ENCODE results near the gene IGSF21. TPM values are rescaled to one million over a fixed set of nuclear protein-coding genes. Genes with fewer than 3 reads are reported as not detected.

IGSF21 gene
- total and polyA plus RNA-seq, 4 donors = 0.31 to 1.5 (median 0.88) TPM

DNA sequence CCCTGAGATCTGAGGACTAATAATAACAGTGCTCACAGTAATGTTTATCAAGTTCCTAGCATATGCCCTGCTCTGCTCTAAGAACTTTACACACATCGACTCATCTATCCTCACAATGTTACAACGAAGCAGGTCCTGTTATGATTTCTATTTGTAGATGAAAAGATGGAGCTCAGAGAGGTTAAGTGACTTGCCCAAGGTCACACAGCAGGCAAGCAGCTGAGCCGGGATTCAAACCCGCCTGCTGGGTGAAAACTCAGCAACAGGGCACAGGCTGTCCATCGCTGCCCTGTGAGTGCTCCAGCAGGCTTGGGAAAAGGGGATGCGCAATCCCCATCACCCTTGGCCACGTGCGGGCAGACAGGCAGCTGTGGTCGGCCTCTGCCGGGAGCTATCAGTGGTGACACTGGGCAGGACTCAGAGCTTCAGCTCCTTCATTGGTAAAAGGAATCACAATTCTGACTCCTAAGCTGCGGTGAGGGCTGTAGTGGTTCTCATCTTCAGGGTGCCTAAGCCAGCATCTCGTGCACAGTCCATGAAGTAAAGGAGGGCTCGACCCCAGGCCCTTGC lies 199.8 kb downstream of the IGSF21 start:
- DNase-seq (ENCODE audit: low spot score) = no peak
- H3K27me3 ChIP-seq (ENCODE audit: control insufficient read depth in 4 of 4, insufficient read depth in 4 of 4, low read length in 3 of 4) = peaks cover 0 to under 1% (median 0%) of the 10 kb centered on the region in 4 donors
- no peak overlapping the region for H3K9ac ChIP-seq (ENCODE audit: low read depth in 1 of 2, low read length in 2 of 2)
- no peak for TF ChIP-seq FOXA2 (IDR thresholded peaks at IDR 0.05)
- no peak for TF ChIP-seq JUND (IDR thresholded peaks at IDR 0.05)
- no peak for TF ChIP-seq FOXA1 (IDR thresholded peaks at IDR 0.05)
- no peak for TF ChIP-seq YY1 (IDR thresholded peaks at IDR 0.05)
- TF ChIP-seq SP1 (IDR thresholded peaks at IDR 0.05) = no peak
- TF ChIP-seq, protein P1, sequence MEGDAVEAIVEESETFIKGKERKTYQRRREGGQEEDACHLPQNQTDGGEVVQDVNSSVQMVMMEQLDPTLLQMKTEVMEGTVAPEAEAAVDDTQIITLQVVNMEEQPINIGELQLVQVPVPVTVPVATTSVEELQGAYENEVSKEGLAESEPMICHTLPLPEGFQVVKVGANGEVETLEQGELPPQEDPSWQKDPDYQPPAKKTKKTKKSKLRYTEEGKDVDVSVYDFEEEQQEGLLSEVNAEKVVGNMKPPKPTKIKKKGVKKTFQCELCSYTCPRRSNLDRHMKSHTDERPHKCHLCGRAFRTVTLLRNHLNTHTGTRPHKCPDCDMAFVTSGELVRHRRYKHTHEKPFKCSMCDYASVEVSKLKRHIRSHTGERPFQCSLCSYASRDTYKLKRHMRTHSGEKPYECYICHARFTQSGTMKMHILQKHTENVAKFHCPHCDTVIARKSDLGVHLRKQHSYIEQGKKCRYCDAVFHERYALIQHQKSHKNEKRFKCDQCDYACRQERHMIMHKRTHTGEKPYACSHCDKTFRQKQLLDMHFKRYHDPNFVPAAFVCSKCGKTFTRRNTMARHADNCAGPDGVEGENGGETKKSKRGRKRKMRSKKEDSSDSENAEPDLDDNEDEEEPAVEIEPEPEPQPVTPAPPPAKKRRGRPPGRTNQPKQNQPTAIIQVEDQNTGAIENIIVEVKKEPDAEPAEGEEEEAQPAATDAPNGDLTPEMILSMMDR (IDR thresholded peaks at IDR 0.05; ENCODE audit: low read depth, low read length, missing input control) = no peak
- TF ChIP-seq NR2F2 (IDR thresholded peaks at IDR 0.05) = no peak
- TF ChIP-seq, protein P2, sequence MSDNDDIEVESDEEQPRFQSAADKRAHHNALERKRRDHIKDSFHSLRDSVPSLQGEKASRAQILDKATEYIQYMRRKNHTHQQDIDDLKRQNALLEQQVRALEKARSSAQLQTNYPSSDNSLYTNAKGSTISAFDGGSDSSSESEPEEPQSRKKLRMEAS (IDR thresholded peaks at IDR 0.05) = no peak
- no peak for TF ChIP-seq TAF1 (conservative IDR thresholded peaks at IDR 0.05)
- no peak for TF ChIP-seq RAD21 (IDR thresholded peaks at IDR 0.05)
- TF ChIP-seq HNF4G (IDR thresholded peaks at IDR 0.05) = no peak
- TF ChIP-seq, protein P3, sequence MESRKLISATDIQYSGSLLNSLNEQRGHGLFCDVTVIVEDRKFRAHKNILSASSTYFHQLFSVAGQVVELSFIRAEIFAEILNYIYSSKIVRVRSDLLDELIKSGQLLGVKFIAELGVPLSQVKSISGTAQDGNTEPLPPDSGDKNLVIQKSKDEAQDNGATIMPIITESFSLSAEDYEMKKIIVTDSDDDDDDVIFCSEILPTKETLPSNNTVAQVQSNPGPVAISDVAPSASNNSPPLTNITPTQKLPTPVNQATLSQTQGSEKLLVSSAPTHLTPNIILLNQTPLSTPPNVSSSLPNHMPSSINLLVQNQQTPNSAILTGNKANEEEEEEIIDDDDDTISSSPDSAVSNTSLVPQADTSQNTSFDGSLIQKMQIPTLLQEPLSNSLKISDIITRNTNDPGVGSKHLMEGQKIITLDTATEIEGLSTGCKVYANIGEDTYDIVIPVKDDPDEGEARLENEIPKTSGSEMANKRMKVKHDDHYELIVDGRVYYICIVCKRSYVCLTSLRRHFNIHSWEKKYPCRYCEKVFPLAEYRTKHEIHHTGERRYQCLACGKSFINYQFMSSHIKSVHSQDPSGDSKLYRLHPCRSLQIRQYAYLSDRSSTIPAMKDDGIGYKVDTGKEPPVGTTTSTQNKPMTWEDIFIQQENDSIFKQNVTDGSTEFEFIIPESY (IDR thresholded peaks at IDR 0.05) = no peak
- TF ChIP-seq RXRA (IDR thresholded peaks at IDR 0.05) = no peak
- no peak for TF ChIP-seq GABPA (IDR thresholded peaks at IDR 0.05 in 1 of 2, conservative IDR thresholded peaks at IDR 0.05 in 1 of 2)
- TF ChIP-seq, protein P4, sequence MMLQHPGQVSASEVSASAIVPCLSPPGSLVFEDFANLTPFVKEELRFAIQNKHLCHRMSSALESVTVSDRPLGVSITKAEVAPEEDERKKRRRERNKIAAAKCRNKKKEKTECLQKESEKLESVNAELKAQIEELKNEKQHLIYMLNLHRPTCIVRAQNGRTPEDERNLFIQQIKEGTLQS (IDR thresholded peaks at IDR 0.05) = no peak
- TF ChIP-seq, protein P5, sequence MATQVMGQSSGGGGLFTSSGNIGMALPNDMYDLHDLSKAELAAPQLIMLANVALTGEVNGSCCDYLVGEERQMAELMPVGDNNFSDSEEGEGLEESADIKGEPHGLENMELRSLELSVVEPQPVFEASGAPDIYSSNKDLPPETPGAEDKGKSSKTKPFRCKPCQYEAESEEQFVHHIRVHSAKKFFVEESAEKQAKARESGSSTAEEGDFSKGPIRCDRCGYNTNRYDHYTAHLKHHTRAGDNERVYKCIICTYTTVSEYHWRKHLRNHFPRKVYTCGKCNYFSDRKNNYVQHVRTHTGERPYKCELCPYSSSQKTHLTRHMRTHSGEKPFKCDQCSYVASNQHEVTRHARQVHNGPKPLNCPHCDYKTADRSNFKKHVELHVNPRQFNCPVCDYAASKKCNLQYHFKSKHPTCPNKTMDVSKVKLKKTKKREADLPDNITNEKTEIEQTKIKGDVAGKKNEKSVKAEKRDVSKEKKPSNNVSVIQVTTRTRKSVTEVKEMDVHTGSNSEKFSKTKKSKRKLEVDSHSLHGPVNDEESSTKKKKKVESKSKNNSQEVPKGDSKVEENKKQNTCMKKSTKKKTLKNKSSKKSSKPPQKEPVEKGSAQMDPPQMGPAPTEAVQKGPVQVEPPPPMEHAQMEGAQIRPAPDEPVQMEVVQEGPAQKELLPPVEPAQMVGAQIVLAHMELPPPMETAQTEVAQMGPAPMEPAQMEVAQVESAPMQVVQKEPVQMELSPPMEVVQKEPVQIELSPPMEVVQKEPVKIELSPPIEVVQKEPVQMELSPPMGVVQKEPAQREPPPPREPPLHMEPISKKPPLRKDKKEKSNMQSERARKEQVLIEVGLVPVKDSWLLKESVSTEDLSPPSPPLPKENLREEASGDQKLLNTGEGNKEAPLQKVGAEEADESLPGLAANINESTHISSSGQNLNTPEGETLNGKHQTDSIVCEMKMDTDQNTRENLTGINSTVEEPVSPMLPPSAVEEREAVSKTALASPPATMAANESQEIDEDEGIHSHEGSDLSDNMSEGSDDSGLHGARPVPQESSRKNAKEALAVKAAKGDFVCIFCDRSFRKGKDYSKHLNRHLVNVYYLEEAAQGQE (IDR thresholded peaks at IDR 0.05) = no peak
- TF ChIP-seq HNF4A (conservative IDR thresholded peaks at IDR 0.05) = no peak
- H3K4me3 ChIP-seq (ENCODE audit: low read depth in 1 of 3, low read length in 3 of 3) = no peak overlapping the region
- no peak overlapping the region for H3K27ac ChIP-seq (ENCODE audit: low read depth in 1 of 2, low read length in 2 of 2)
- WGBS = 80% methylated on average over 13 of the region's 13 CpGs
- no peaks in the 10 kb centered on the region for H3K36me3 ChIP-seq (ENCODE audit: control insufficient read depth in 4 of 4, insufficient read depth in 3 of 4, low read depth in 1 of 4, low read length in 3 of 4)
- H3K9me3 ChIP-seq (ENCODE audit: control insufficient read depth in 4 of 4, low read length in 3 of 4) = no peaks in the 10 kb centered on the region
- no peaks in the 10 kb centered on the region for H3K4me1 ChIP-seq (ENCODE audit: control insufficient read depth in 4 of 4, insufficient read depth in 4 of 4, low read length in 3 of 4)

Data from liver (tissue), 9 donors.